ENCODE data around the gene DNAJC11.
A peak's percentile ranks its signal among the peaks of the same experiment; 100 is the strongest.

Gene DNAJC11

GRCh38 chr1:6726253-6726652 lies 24.6 kb upstream of the DNAJC11 start:
- Histone ChIP-seq H2AFZ (ENCODE audit: low read length) (no peak overlapping the region), H4K8ac (ENCODE audit: low read depth, low read length) (no peak overlapping the region), H3K4me1 (ENCODE audit: control insufficient read depth in 2 of 2, insufficient read depth in 1 of 2, low read depth in 1 of 2, low read length in 2 of 2) (no peaks in the 10 kb centered on the region), H3K14ac (ENCODE audit: low read length) (no peak overlapping the region), H3K79me1 (ENCODE audit: low read depth, low read length) (no peaks in the 10 kb centered on the region), H3K4me2 (ENCODE audit: insufficient read depth, low read length, poor library complexity, severe bottlenecking) (no peak overlapping the region), H3K9ac (ENCODE audit: low read depth, low read length, poor library complexity) (no peak overlapping the region), H3K9me3 (replicated peaks in 1 of 2; ENCODE audit: control insufficient read depth in 2 of 2, insufficient read depth in 1 of 2, low read depth in 1 of 2, low read length in 2 of 2) (no peaks in the 10 kb centered on the region), H3K4ac (ENCODE audit: low read length) (no peak overlapping the region), H3K27me3 (ENCODE audit: control insufficient read depth in 3 of 3, insufficient read depth in 3 of 3, low read depth in 1 of 3, low read length in 3 of 3) (peaks cover 0 to 21% (median 0%) of the 10 kb centered on the region in 3 experiments), H2BK12ac (ENCODE audit: low read length) (no peak overlapping the region), H2BK15ac (ENCODE audit: low read length) (no peak overlapping the region), H2BK5ac (ENCODE audit: low read length) (no peak overlapping the region), H2AK5ac (ENCODE audit: low read depth, low read length) (no peak overlapping the region), H3K4me3 (ENCODE audit: low read length in 2 of 2) (no peak overlapping the region), H3K18ac (ENCODE audit: low read length) (no peak overlapping the region), H3K36me3 (replicated peaks in 1 of 2; ENCODE audit: control insufficient read depth in 2 of 2, insufficient read depth in 2 of 2, low read length in 2 of 2) (no peaks in the 10 kb centered on the region), H2BK120ac (ENCODE audit: low read depth, low read length) (no peak overlapping the region), H3K27ac (replicated peaks; ENCODE audit: low read length) (no peak overlapping the region), H4K91ac (ENCODE audit: low read depth, low read length, poor library complexity) (no peak overlapping the region), H3K23ac (ENCODE audit: low read depth, low read length, poor library complexity) (no peak overlapping the region)
- no CpG with 5 or more reads among the region's 7 CpGs for WGBS, 2 donors (ENCODE audit: extremely low coverage in 2 of 2, insufficient read length in 2 of 2, insufficient replicate concordance in 1 of 2)
- DNase-seq (ENCODE audit: low spot score): no peak

- Histone ChIP-seq H2BK5ac (ENCODE audit: low read length) (no peak overlapping the region), H3K9me3 (replicated peaks in 1 of 2; ENCODE audit: control insufficient read depth in 2 of 2, insufficient read depth in 1 of 2, low read depth in 1 of 2, low read length in 2 of 2) (no peaks in the 10 kb centered on the region), H3K14ac (ENCODE audit: low read length) (no peak overlapping the region), H3K4me1 (ENCODE audit: control insufficient read depth in 2 of 2, insufficient read depth in 1 of 2, low read depth in 1 of 2, low read length in 2 of 2) (no peaks in the 10 kb centered on the region), H3K4ac (ENCODE audit: low read length) (no peak overlapping the region), H3K4me3 (ENCODE audit: low read length in 2 of 2) (no peak overlapping the region), H3K27me3 (ENCODE audit: control insufficient read depth in 3 of 3, insufficient read depth in 3 of 3, low read depth in 1 of 3, low read length in 3 of 3) (peaks cover 0 to 9% (median 0%) of the 10 kb centered on the region in 3 experiments), H2BK12ac (ENCODE audit: low read length) (no peak overlapping the region), H4K91ac (ENCODE audit: low read depth, low read length, poor library complexity) (no peak overlapping the region), H2AK5ac (ENCODE audit: low read depth, low read length) (no peak overlapping the region), H2BK120ac (ENCODE audit: low read depth, low read length) (no peak overlapping the region), H3K36me3 (replicated peaks in 1 of 2; ENCODE audit: control insufficient read depth in 2 of 2, insufficient read depth in 2 of 2, low read length in 2 of 2) (no peaks in the 10 kb centered on the region), H3K4me2 (ENCODE audit: insufficient read depth, low read length, poor library complexity, severe bottlenecking) (no peak overlapping the region), H3K27ac (replicated peaks; ENCODE audit: low read length) (no peak overlapping the region), H3K23ac (ENCODE audit: low read depth, low read length, poor library complexity) (no peak overlapping the region), H2AFZ (ENCODE audit: low read length) (no peak overlapping the region), H3K18ac (ENCODE audit: low read length) (no peak overlapping the region), H4K8ac (ENCODE audit: low read depth, low read length) (no peak overlapping the region), H2BK15ac (ENCODE audit: low read length) (no peak overlapping the region), H3K9ac (ENCODE audit: low read depth, low read length, poor library complexity) (no peak overlapping the region), H3K79me1 (ENCODE audit: low read depth, low read length) (no peaks in the 10 kb centered on the region)
- no peak for DNase-seq (ENCODE audit: low spot score)
- WGBS, 2 donors (ENCODE audit: extremely low coverage in 2 of 2, insufficient read length in 2 of 2, insufficient replicate concordance in 1 of 2): no CpG with 5 or more reads among the region's 9 CpGs
These were observed 23.0 kb upstream of the DNAJC11 start for GRCh38 chr1:6724517-6725141.

GRCh38 chr1:6723621-6724428 lies 22.2 kb upstream of the DNAJC11 start:
- H3K9me3 ChIP-seq (replicated peaks in 1 of 2; ENCODE audit: control insufficient read depth in 2 of 2, insufficient read depth in 1 of 2, low read depth in 1 of 2, low read length in 2 of 2): no peaks in the 10 kb centered on the region
- H3K9ac ChIP-seq (ENCODE audit: low read depth, low read length, poor library complexity): no peak overlapping the region
- H3K23ac ChIP-seq (ENCODE audit: low read depth, low read length, poor library complexity): no peak overlapping the region
- H3K4me1 ChIP-seq (ENCODE audit: control insufficient read depth in 2 of 2, insufficient read depth in 1 of 2, low read depth in 1 of 2, low read length in 2 of 2): no peaks in the 10 kb centered on the region
- no peak for DNase-seq (ENCODE audit: low spot score)
- H3K27ac ChIP-seq (replicated peaks; ENCODE audit: low read length): no peak overlapping the region
- H2AK5ac ChIP-seq (ENCODE audit: low read depth, low read length): no peak overlapping the region
- H2AFZ ChIP-seq (ENCODE audit: low read length): peak overlapping the region; percentile 20
- H4K8ac ChIP-seq (ENCODE audit: low read depth, low read length): no peak overlapping the region
- H3K79me1 ChIP-seq (ENCODE audit: low read depth, low read length): no peaks in the 10 kb centered on the region
- no peak overlapping the region for H3K4ac ChIP-seq (ENCODE audit: low read length)
- H3K14ac ChIP-seq (ENCODE audit: low read length): no peak overlapping the region
- no peak overlapping the region for H3K4me3 ChIP-seq (ENCODE audit: low read length in 2 of 2)
- no peak overlapping the region for H2BK120ac ChIP-seq (ENCODE audit: low read depth, low read length)
- no peak overlapping the region for H2BK5ac ChIP-seq (ENCODE audit: low read length)
- H3K4me2 ChIP-seq (ENCODE audit: insufficient read depth, low read length, poor library complexity, severe bottlenecking): no peak overlapping the region
- no CpG with 5 or more reads among the region's 17 CpGs for WGBS, 2 donors (ENCODE audit: extremely low coverage in 2 of 2, insufficient read length in 2 of 2, insufficient replicate concordance in 1 of 2)
- no peak overlapping the region for H4K91ac ChIP-seq (ENCODE audit: low read depth, low read length, poor library complexity)
- no peak overlapping the region for H2BK12ac ChIP-seq (ENCODE audit: low read length)
- peaks cover 0 to 4% (median 0%) of the 10 kb centered on the region in 3 experiments for H3K27me3 ChIP-seq (ENCODE audit: control insufficient read depth in 3 of 3, insufficient read depth in 3 of 3, low read depth in 1 of 3, low read length in 3 of 3)
- no peaks in the 10 kb centered on the region for H3K36me3 ChIP-seq (replicated peaks in 1 of 2; ENCODE audit: control insufficient read depth in 2 of 2, insufficient read depth in 2 of 2, low read length in 2 of 2)
- H3K18ac ChIP-seq (ENCODE audit: low read length): no peak overlapping the region
- H2BK15ac ChIP-seq (ENCODE audit: low read length): no peak overlapping the region

GRCh38 chr1:6711174-6711573 lies 9.6 kb upstream of the DNAJC11 start:
- Histone ChIP-seq H3K27ac (replicated peaks; ENCODE audit: low read length) (no peak overlapping the region), H4K91ac (ENCODE audit: low read depth, low read length, poor library complexity) (no peak overlapping the region), H3K9ac (ENCODE audit: low read depth, low read length, poor library complexity) (no peak overlapping the region), H2AFZ (ENCODE audit: low read length) (no peak overlapping the region), H3K4me1 (ENCODE audit: control insufficient read depth in 2 of 2, insufficient read depth in 1 of 2, low read depth in 1 of 2, low read length in 2 of 2) (no peaks in the 10 kb centered on the region), H3K4ac (ENCODE audit: low read length) (no peak overlapping the region), H3K14ac (ENCODE audit: low read length) (no peak overlapping the region), H2BK120ac (ENCODE audit: low read depth, low read length) (no peak overlapping the region), H3K36me3 (replicated peaks in 1 of 2; ENCODE audit: control insufficient read depth in 2 of 2, insufficient read depth in 2 of 2, low read length in 2 of 2) (no peaks in the 10 kb centered on the region), H3K4me3 (ENCODE audit: low read length in 2 of 2) (no peak overlapping the region), H3K18ac (ENCODE audit: low read length) (no peak overlapping the region), H2AK5ac (ENCODE audit: low read depth, low read length) (no peak overlapping the region), H3K23ac (ENCODE audit: low read depth, low read length, poor library complexity) (no peak overlapping the region), H2BK5ac (ENCODE audit: low read length) (no peak overlapping the region), H3K4me2 (ENCODE audit: insufficient read depth, low read length, poor library complexity, severe bottlenecking) (no peak overlapping the region), H2BK15ac (ENCODE audit: low read length) (no peak overlapping the region), H3K79me1 (ENCODE audit: low read depth, low read length) (no peaks in the 10 kb centered on the region), H2BK12ac (ENCODE audit: low read length) (no peak overlapping the region), H4K8ac (ENCODE audit: low read depth, low read length) (no peak overlapping the region), H3K27me3 (ENCODE audit: control insufficient read depth in 3 of 3, insufficient read depth in 3 of 3, low read depth in 1 of 3, low read length in 3 of 3) (peaks cover 0 to 16% (median 3%) of the 10 kb centered on the region in 3 experiments), H3K9me3 (replicated peaks in 1 of 2; ENCODE audit: control insufficient read depth in 2 of 2, insufficient read depth in 1 of 2, low read depth in 1 of 2, low read length in 2 of 2) (peaks cover 0 to under 1% of the 10 kb centered on the region in 2 donors)
- DNase-seq (ENCODE audit: low spot score): no peak
- WGBS, 2 donors (ENCODE audit: extremely low coverage in 2 of 2, insufficient read length in 2 of 2, insufficient replicate concordance in 1 of 2): no CpG with 5 or more reads among the region's 1 CpG

All from neuronal stem cell (in vitro differentiated cells).